Measurements from ENCODE around the gene SERP2. TPM values are rescaled to one million over a fixed set of nuclear protein-coding genes. Genes with fewer than 3 reads are reported as not detected.

SERP2 gene
- total and polyA plus RNA-seq, 2 of the 13 experiments (the other 11 are each of a cell fraction or from before 2014, with no cell fraction given), result not detected

DNA sequence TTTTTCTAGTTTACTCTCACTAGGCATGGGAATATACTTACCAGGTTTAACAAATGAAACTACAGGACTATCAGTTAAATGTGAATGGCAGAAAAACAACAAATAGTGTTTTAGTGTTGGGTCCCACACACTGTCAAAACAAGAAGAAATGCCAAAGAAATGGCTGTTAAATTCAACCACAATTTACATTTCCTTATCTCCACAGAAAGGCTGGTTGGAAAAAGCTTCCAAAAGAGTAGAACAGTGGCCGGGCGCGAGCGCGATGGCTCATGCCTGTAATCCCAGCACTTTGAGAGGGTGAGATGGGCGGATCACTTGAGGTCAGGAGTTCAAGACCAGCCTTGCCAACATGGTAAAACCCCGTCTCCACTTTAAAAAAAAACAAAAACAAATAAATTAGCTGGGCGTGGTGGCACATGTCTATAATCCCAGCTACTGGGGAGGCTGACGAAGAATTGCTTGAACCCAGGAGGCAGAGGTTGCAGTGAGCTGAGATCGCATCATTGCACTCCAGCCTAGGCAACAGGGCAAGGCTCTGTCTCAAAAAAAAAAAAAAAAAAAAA is 66.5 kb downstream of the SERP2 start (continued):
- TF ChIP-seq ZNF670 (CRISPR knock-in tag; IDR thresholded peaks at IDR 0.05; ENCODE audit: borderline replicate concordance) (no peak), HMGA1 (CRISPR knock-in tag; conservative IDR thresholded peaks at IDR 0.05) (no peak)

Other genes starting within 250 kb of the SERP2 start
- gene TSC22D1, start 202.5 kb downstream of the SERP2 start, total RNA-seq (2016; rRNA removed; fragmentation: Illumina TruSeq; extraction: Trizol), result 30.5 and 35.7 TPM in 2 replicates
- gene TSC22D1, start 202.5 kb downstream of the SERP2 start, polyA plus RNA-seq (2011; rRNA removed), result 18.4 and 19.0 TPM in 2 replicates

Measured in HepG2 (cell line).